Hematopoietic multipotent progenitor cell treated with erythropoietin and hydrocortisone succinate and interleukin-3 and kit ligand, for 6 days (in vitro differentiated cells): ENCODE measurements around the gene SFXN5.
"Not testable (repeated sequence)": the region's sequence is repeated elsewhere in the genome, so short reads cannot be mapped to it uniquely, and the experiment has no call there.

ENCODE experiments used
- DNase-seq: peaks from one replicate; pipeline ENCODE4 v3.0.0-alpha.2; 2015

Gene SFXN5

DNA sequence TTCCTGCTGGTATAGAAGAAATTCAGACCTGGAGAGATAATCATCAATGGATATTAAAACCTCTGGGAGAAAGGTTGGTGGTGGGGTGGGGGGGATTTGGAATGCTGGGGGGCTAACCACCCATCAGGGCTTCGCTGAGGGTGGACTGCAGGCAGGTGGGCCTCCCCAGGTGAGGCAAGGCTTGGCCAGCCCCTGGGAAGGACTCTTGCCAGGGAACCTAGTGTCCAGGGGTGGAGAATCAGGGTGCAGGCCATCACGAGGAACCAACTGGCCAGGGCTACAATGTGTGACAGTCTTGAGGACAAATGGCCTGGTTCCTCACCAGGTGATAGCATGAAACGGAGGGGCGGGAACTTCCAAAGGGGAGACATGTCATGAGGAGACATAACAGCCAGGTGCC, 29.4 kb upstream of the SFXN5 start:
- DNase-seq = no peak

DNA sequence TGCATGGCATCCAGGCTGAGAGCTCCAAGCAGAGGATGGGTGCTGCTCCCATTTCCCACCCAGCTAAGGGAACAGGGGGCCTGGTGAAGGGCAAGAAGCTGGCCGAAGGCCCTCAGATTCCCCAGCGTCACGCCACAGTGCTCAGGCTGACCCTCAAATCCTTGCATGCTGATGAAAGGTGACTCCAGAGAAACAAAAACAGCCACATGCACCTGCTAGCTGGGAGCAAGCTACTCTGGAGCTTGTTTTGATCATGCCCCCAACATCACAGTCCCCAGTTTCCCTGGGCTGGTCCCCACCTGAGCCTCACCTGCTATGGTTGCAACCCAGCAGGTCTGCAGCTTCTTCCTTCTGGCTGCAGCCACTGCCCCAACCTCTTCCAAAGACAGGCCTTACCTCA, 28.0 kb upstream of the SFXN5 start:
- no peak for DNase-seq

DNA sequence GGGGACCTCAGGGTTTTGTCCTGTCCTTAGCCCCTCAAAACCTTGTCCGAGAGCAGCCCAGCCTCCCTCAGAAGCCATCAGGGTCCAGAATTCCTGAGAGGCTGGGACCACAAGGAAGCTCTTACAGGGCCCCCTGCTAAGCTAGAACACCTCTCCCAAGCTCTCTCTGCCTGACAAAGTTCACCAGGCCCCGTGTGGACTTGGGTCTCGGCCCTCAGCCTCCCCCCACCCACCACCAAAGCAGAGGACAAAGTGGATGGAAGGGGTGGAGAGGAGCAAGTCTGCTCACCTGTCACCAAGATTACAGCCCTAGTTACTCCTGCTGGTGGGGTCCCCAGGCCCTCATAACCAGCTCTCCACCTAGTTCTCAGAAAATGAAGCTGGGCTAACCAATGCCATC, 24.4 kb upstream of the SFXN5 start:
- DNase-seq = no peak

DNA sequence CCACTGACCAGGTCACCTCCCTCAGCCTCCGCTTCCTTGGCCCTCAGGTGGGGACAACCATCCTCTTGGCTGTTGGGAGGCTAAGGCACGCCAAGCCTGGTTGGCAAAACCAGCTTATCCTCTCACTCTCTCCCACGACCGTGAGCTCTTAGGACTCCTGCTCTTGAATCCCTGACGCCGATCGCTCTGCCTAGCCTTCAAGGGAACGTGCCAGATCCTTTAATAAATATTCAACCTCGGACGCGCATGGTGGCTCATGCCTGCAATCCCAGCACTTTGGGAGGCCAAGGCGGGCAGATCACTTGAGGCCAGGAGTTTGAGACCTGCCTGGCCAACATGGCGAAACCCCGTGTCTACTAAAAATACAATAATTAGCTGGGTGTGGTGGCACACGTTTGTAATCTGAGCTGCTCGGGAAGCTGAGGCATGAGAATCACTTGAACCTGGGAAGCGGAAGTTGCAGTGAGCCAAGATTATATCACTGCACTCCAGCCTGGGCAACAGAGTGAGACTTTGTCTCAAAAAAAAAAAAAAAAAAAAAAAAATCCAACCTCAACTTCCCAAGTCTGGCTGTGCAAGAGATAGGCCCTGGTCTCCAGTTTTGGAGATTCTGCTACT, 22.2 kb upstream of the SFXN5 start:
- not testable (repeated sequence) for DNase-seq

DNA sequence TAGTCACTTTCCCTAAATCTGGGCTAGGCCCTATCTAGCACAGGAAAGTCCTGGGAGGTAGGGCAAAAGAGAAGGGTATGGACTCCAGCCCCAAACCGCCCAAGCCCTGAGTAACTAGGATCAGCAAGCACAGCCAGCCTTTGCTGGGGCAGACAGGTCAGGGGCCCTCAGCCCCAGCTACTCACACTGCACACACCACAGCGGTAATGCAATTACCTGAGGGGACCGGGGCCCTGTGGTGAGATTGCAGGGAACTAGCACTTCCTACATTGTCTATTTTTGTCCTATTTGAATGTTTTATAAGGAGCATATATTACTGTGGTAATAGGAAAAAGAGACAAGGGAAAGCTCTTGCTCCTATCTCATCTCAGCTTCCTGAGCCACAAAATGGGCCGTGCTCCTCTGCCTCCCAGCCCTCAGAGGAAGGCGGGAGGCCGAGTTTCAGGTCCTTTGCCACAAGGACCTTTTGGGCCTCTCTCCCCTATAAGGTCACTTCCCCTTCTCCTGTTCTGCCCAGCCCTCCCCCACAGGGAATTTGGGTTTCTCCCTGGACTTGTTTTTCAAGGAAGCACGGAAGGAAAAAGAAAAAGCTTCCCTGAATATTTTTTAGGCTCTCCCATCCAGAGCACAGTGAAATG, 20.8 kb upstream of the SFXN5 start:
- DNase-seq = no peak

DNA sequence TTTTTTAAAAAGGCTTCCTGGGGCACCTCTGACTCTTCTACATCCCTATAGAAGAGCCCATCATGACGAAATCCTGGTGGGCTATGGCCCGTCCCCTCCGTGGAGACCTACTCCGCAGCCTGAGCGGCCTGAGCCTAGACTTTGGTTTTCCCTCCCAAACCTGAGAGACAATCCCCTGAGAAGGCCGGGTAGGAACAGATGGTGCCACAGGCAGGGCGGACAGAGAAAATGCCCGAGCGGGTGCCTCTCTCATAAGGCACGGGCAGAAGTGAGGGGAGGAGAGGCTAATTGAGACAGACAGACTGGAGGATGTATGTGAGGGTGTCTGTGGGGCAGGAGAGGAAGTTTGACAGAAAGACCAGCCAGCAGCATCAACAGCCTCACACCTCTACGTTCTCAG, 20.2 kb upstream of the SFXN5 start:
- DNase-seq = no peak

DNA sequence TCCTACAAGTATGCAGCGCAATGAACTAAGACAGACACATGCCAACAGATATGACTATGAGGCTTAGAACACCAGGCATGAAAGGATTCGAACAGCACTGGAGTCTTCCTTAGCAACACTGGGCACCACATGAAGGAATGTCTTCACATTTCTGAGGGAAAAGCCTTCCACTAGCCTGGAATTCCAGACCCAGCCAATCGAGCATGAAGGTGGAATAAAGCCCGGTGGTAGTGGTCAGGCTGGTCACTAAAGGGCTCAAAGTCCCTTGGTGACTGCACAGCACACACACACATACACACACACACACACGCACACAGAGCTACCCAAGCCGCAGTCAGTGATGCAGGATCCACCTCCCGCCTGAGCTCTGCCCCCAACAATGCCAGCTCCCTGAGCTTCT, 19.7 kb upstream of the SFXN5 start:
- DNase-seq = no peak

DNA sequence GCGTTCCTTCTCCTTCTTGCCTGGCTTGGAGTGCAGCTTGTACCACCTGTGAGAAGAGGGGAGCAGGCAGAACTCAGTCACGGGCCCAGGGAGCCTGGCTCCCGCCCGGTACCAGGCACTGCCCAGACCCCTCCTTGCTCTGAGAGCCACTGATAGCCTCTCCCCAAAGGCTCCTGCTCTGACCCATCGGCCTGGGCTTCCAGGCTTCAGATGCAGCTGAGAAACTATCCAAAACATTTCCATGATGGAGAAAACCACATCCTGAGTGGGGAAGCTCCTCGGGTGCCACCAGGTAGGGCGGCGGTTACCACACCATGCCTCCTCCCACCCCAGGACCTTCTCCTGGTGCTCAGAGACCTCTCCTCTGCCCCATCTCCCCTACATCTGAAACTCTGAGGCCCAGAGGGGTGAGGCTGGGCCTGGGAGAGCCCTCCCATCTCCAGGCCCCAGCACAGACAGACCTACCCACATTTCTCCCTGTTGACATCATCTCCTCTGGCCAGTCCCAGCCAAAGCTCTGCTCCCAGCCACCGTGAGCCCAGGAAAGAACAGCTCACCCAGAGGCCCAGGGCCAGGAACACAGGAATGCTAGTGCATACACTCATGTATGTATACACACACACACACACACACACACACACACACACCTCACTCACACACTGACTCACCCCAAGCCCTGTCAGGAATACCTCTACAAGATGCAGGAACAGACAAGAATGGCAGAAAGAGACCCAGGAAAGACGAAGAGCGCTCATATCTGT, 17.9 kb upstream of the SFXN5 start:
- no peak for DNase-seq

DNA sequence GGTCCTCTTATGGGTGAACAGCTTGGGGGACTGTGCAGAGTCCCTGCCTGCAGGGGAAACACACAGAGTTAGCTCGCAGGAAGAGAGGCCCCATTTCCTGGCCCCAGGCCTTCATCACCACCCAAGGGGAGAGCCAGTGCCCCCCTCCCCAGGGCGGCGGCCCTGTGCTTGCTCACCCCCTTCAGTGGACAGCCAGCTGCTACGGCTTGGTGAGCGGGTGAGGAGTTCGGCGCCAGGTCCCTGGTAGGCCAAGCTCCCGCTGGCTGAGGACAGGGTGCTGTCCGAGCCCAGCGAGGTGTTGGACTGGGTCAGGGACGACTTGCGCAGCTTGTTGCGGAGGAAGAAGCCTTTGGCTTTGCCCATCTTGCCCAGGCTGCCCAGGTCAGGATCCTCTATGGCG, 17.2 kb upstream of the SFXN5 start:
- no peak for DNase-seq

DNA sequence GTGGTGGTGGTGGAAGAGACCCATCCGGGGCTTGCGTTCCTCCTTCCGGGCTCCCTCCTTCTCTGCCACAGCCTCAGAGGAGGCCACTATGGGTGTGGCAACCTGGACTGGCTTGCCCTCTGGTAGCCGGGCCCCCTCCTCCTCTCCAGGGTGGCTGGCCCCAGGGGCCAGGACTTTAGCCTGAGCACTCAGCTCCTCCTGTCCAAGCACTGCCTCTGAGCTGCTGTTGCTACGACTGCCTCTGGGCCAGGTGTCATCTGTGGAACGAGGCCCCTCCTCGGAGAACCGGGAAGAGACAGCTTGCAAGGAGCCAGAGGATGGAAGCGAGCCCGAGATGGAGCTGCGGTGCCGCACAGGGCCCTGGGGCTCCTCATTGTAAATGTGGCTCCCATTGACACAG, 16.7 kb upstream of the SFXN5 start:
- DNase-seq = no peak

DNA sequence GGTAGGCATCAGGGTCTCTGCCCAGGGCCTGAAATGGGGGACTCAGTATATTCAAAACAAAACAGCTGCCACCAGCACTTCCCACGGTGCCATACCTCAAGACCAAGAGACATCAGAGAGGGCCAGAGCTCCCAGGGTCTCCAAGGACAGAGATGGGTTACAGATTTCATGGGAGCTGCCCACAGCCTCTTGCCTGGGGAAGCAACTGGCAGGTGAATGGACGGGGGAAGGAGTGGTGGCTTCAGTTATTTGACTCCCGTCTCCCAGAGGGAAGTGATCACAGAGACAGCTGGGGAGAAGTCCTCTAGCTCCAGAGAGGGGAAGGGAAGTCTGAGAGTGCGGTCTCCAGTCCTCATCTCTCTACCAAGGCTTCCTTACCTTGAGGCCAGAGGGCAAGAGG, 15.8 kb upstream of the SFXN5 start:
- no peak for DNase-seq

DNA sequence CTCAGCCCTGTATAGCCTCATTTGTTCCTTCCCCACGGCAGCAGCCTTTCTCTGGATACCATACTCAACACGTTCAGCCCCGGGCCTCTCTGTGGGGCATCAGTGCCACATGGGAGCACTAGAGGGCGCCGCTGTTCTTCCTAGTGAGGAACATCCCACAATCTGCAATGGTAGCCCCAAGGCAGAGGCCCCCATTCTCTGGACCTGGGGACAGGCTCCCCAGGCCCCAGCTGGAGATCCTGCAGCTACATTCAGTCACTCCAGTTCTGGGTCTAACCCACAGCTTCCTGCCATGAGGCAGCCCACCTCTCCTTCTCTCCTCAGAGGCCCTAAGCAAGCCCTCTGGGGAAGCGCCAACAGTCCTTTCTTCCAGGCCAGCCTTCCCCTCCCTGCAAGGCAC, 14.2 kb upstream of the SFXN5 start:
- peak; percentile 92 for DNase-seq

DNA sequence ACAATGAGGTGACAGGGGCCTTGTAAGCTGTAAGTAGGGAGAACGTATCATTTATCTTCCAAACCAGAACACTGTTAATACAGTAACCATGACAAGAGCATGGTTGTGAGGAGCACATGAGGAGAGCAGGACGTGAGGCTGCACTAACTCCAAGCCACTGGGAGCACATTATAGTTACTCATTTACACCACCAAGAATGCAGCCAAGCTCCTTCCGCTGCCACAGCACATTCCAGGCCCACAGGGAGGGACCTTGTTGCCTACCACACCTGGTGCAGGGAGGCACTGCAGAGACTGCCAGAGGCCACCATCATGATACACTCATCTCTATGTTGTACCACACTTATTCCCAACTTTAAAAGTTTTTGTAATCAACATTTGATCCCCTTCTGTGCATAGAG, 13.5 kb upstream of the SFXN5 start:
- no peak for DNase-seq

DNA sequence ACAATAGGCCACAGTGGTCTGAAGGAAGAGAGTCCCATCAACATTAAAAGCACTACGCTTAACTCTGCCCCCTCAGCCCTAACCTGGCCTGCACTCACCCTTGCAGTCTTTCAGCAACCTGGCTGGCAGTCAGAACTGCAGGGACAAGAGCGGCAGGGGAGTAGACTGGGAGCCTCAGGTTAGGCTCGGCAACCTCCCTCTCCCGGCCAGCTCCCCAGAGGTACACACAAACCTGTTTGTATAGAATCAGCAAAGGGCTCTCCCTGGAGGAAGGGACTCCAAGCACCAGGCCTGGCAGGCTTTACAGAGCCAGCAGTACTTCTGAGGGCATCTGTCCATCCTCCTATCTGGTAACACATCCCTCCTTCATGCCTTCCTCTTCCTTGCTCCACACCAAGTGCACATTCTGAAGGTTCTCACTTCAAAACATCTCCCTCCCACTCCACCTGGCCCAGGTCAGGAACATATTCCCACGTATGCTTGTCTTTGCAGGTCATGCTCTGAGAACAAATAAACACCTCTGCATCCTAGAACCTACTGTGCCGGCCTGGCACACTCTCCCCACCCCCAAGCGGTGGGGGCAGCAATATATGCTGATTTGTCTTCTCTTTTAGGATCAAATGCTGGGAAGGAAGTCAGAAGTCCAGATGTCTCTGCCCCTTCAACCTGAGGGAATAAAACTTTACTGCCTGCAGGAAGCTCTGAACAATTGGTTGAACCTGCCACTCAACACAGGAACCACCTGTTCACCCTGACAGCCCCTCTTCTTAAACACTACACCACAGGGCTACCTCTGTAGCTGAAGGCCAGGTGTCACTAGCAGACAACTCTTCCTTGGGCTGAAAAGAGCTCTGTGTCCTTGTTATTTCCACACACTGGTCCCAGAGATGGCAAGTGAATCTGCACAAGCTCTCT, 12.6 kb upstream of the SFXN5 start:
- no peak for DNase-seq

DNA sequence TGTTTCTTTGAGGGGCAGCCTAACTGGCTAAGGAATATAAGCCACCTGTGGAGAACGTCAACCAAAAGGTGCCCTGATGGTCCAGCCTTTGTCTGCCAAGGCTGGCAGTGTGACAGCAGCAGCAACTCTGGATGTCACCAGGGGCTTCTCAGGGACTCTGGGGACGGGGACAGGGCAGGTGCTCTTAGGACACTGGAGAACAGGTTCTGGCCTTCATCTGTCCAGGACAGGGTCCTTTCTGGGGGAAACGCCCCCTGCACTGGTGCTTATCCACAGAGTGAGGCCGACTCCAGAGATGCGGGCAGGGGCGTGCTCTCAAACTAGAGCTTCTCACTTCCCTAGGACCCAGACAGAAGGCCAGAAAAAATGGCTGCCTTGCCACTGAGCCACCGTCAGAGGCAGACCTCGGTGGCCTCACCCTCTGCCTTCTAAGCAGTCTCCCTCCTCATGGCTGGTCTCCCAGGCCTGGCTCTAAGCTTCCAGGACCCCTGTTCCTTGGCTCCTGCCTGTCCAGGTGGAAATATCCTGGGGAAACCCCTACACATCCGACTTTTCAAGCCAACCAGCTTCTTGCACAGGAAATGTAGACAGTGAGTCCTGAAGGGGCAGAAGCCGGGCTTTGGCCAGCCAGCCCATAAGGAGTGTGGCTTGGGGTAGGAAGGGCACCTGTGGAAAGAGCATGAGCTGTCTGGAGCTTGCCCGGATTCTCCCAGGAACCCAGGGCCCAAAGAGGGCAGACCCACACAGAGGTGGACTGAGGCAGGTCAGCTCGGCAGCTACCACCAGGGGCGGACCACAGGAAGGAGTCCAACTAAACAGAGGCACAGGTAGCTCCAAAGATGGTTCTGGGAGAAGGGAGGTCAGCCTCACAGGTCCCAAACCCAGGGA, 11.3 kb upstream of the SFXN5 start:
- DNase-seq = no peak

DNA sequence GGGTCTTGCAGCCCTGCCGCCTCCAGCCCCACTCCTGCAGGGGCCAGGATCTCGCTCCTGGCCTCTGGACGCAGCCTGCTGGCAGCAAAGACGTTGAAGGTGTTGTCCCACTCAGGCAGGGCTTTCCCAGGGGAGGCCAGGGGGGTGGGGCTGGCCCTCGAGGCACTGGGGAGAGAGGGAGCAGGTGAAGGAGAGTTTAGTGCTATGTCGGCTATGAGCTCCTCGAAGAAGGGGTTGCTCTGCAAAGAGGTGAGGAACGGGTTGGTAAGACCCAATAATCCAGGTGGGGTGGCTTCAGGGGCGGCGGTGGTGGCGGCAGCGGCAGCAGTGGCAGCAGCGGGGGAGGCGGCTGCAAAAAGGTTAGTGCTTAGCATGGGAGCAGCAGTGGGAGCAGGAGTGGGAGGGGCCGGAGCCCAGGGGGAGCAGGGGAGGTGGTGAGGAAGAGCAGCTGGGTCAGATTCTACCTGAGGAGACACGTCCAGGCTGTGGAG, 9.7 kb upstream of the SFXN5 start:
- DNase-seq = no peak

DNA sequence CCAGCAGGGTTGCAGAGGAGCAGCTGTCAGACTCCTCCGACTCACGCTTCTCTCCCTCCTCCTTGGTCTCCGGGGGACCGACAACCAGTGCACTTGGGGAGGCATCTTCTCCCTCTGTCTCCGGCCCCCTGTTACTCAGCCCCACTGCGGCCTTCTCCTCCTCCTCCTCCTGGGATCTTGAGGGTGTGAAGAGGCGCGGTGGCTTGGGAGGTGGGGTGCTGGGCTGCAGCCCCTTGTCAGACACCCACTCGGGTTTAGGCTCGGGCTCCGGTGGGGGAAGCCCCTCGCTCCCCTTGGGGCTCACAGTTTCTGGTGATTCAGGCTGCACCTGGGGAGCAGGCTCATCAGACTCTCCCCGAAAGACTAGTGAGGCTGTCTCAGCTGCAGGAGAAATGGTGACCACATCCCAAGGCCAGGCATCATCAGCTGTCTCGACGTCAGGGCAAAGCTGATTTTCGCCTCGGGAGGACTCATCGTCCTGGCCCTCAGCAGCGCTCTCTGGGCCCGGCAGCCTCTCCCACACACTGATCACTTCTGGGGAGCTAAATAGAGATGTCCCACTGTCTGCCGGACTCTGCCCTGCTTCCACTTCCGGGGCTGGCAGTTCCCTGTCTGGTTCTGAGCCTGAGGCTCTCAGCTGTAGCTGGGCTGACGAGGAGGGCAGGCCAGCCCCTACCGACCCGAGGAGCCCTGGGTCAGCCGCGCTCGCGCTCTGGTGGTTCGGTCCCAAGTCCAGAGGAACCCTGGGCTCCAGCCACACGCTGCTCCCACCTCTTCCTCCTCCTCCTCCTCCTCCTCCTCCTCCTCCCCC, 9.0 kb upstream of the SFXN5 start:
- DNase-seq = no peak

DNA sequence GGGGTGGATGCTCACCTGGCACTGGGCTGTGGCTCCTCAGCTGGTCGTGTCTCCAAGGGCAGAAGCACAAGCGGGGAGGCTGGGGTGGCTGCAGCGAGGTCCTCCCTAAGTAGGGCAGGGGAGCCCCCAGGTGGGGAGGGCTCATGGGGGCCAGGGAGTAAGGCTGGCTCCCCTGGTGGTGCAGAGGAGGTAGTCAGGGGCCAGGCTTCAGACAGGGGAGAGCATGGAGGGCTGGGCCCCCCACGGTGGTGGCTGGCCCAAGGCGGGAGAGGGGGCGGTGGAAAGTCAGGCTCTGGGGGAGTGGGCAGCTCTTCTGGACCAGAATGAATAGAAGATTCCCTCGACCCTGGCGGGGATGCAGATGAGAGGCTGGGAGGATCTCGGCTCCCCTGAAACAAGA, 8.1 kb upstream of the SFXN5 start:
- DNase-seq = no peak

DNA sequence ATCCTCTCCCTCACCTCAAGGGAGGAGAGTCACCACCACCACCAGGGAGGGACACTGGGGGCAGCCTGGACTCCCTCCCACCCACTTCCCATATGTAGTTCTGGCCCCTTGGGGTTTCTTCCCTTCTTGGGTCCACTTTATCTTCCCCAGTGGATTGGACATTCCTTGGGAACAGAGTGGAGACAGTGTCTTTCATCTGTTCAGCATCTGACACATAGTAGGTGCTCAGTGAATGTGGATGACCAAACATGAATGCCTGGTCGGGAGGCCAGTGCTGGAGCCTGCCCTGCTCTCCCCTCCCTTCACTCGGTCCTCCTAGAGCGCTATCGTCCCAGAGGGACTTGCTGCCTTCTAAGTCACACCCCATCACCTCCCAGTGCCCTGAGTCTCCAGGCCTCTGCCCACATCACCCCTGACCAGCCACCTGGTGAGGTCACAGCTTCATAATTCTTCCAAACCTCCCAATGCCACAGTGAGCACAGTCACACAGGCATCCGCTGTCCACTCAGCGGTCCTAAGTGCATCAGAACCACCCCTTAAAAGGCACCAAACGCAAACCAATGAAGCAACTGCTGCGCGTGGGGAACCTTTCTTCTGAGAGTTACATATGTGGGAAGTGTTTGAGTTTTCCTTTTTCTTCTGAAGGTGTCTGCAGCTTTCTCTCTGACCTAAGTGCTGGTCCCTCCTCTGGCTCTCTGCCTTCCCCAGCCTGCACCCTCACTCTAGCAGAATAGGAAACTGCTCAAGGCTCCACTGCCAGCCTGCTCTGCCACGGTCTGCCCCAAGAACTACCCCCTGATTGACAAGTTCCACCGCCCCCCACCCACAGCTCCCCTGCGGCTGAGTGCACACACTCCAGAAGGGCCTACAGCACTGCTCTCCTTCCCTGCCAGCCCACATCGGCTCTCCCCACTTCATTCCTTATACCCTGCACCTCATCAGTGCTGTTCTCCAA, 7.2 kb upstream of the SFXN5 start:
- no peak for DNase-seq

DNA sequence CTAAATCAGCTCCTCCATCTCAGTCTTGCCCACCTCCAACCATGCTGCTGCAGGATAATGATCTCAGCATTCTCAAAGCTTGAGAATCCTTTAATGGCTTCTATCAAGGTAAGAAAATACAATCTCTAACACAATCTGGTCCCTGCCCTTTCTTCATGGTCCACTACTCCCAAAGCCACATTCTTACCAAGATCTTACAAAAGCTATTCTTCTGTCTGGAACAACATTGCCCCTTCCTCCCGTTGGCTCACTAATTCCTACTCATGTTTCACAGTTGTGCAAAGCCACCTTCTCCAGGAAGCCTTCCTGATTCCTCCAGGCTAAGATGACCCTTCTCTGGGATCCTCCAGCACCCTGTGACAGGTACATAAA, 5.9 kb upstream of the SFXN5 start:
- no peak for DNase-seq
